ENCODE results near the gene STRN4. TPM values are rescaled to one million over a fixed set of nuclear protein-coding genes. Genes with fewer than 3 reads are reported as not detected.

Gene STRN4
- total and polyA plus RNA-seq, 2 donors (not counting 1 experiment from before 2014, with no cell fraction given), result 33.7 to 56.0 TPM

GRCh38 chr19:46730187-46730586 lies 16.1 kb downstream of the STRN4 start:
- Histone ChIP-seq H3K4me1 (ENCODE audit: control insufficient read depth, extremely low read depth, insufficient read depth, low read length) (peaks cover 12% of the 10 kb centered on the region), H3K36me3 (ENCODE audit: control insufficient read depth, insufficient read depth, low read length) (peaks cover 57% of the 10 kb centered on the region), H3K27ac (ENCODE audit: insufficient read depth, low read length) (no peak overlapping the region), H4K20me1 (ENCODE audit: control insufficient read depth, extremely low read depth, insufficient read depth, low read length) (no peaks in the 10 kb centered on the region), H2AFZ (ENCODE audit: low read length) (no peak overlapping the region), H3K27me3 (ENCODE audit: control insufficient read depth, insufficient read depth, low read length) (no peaks in the 10 kb centered on the region), H3K9me3 (ENCODE audit: control insufficient read depth, insufficient read depth, low read depth, low read length) (no peaks in the 10 kb centered on the region), H3K9ac (ENCODE audit: insufficient read depth, low read length) (no peak overlapping the region), H3K79me2 (ENCODE audit: control insufficient read depth, insufficient read depth, low read length) (peaks cover 34% of the 10 kb centered on the region), H3K4me2 (ENCODE audit: extremely low read depth, insufficient read depth, low read length) (no peak overlapping the region), H3K4me3 (replicated peaks in 1 of 4; ENCODE audit: control extremely low read depth in 1 of 4, insufficient read depth in 1 of 4, low read depth in 3 of 4, low read length in 4 of 4) (no peak overlapping the region)
- no peak for TF ChIP-seq CTCF (conservative IDR thresholded peaks at IDR 0.05 in 1 of 2, IDR thresholded peaks at IDR 0.05 in 1 of 2; ENCODE audit: low read depth in 1 of 2, low read length in 2 of 2)
- DNase-seq (ENCODE audit: low read depth in 2 of 2), result no peak

GRCh38 chr19:46729696-46730095 lies 16.6 kb downstream of the STRN4 start:
- Histone ChIP-seq H3K4me1 (ENCODE audit: control insufficient read depth, extremely low read depth, insufficient read depth, low read length) (peaks cover 12% of the 10 kb centered on the region), H3K27me3 (ENCODE audit: control insufficient read depth, insufficient read depth, low read length) (no peaks in the 10 kb centered on the region), H3K36me3 (ENCODE audit: control insufficient read depth, insufficient read depth, low read length) (peaks cover 60% of the 10 kb centered on the region), H3K4me2 (ENCODE audit: extremely low read depth, insufficient read depth, low read length) (no peak overlapping the region), H2AFZ (ENCODE audit: low read length) (no peak overlapping the region), H3K4me3 (replicated peaks in 1 of 4; ENCODE audit: control extremely low read depth in 1 of 4, insufficient read depth in 1 of 4, low read depth in 3 of 4, low read length in 4 of 4) (no peak overlapping the region), H3K27ac (ENCODE audit: insufficient read depth, low read length) (no peak overlapping the region), H3K9ac (ENCODE audit: insufficient read depth, low read length) (no peak overlapping the region), H4K20me1 (ENCODE audit: control insufficient read depth, extremely low read depth, insufficient read depth, low read length) (no peaks in the 10 kb centered on the region), H3K9me3 (ENCODE audit: control insufficient read depth, insufficient read depth, low read depth, low read length) (no peaks in the 10 kb centered on the region), H3K79me2 (ENCODE audit: control insufficient read depth, insufficient read depth, low read length) (peaks cover 34% of the 10 kb centered on the region)
- no peak for DNase-seq (ENCODE audit: low read depth in 2 of 2)
- TF ChIP-seq EZH2 (IDR thresholded peaks at IDR 0.05; ENCODE audit: low read length, missing control alignments) (no peak), CTCF (conservative IDR thresholded peaks at IDR 0.05 in 1 of 2, IDR thresholded peaks at IDR 0.05 in 1 of 2; ENCODE audit: low read depth in 1 of 2, low read length in 2 of 2) (no peak)

GRCh38 chr19:46728693-46729339 lies 17.4 kb downstream of the STRN4 start:
- no peaks in the 10 kb centered on the region for H4K20me1 ChIP-seq (ENCODE audit: control insufficient read depth, extremely low read depth, insufficient read depth, low read length)
- peaks cover 31% of the 10 kb centered on the region for H3K79me2 ChIP-seq (ENCODE audit: control insufficient read depth, insufficient read depth, low read length)

More at GRCh38 chr19:46728693-46729339, 17.4 kb downstream of the STRN4 start:
- DNase-seq (ENCODE audit: low read depth in 2 of 2), result peak; percentile 35 to 55
- H3K9me3 ChIP-seq (ENCODE audit: control insufficient read depth, insufficient read depth, low read depth, low read length), result no peaks in the 10 kb centered on the region
- H3K4me3 ChIP-seq (replicated peaks in 1 of 4; ENCODE audit: control extremely low read depth in 1 of 4, insufficient read depth in 1 of 4, low read depth in 3 of 4, low read length in 4 of 4), result no peak overlapping the region
- H3K27ac ChIP-seq (ENCODE audit: insufficient read depth, low read length), result no peak overlapping the region
- peaks cover 63% of the 10 kb centered on the region for H3K36me3 ChIP-seq (ENCODE audit: control insufficient read depth, insufficient read depth, low read length)
- H3K9ac ChIP-seq (ENCODE audit: insufficient read depth, low read length), result no peak overlapping the region
- no peaks in the 10 kb centered on the region for H3K27me3 ChIP-seq (ENCODE audit: control insufficient read depth, insufficient read depth, low read length)
- peaks cover 12% of the 10 kb centered on the region for H3K4me1 ChIP-seq (ENCODE audit: control insufficient read depth, extremely low read depth, insufficient read depth, low read length)
- no peak overlapping the region for H2AFZ ChIP-seq (ENCODE audit: low read length)
- peak; percentile 77 to 90 for TF ChIP-seq CTCF (conservative IDR thresholded peaks at IDR 0.05 in 1 of 2, IDR thresholded peaks at IDR 0.05 in 1 of 2; ENCODE audit: low read depth in 1 of 2, low read length in 2 of 2)
- no peak for TF ChIP-seq EZH2 (IDR thresholded peaks at IDR 0.05; ENCODE audit: low read length, missing control alignments)
- no peak overlapping the region for H3K4me2 ChIP-seq (ENCODE audit: extremely low read depth, insufficient read depth, low read length)

Data from fibroblast of lung (primary cell).